GM19438 (cell line): ENCODE measurements around the gene ZNF775.

ENCODE experiments used
- ATAC-seq: cut with Tn5 transposase; IDR thresholded peaks from one replicate; pipeline ENCODE4 v1.9.1; 2021; ENCODE audit warnings: low read depth; ENCODE audit not compliant: unreplicated experiment

The ZNF775 gene

GRCh38 chr7:150344299-150344698 is 34.8 kb upstream of the ZNF775 start:
- no peak for ATAC-seq

GRCh38 chr7:150345012-150345411 is 34.1 kb upstream of the ZNF775 start:
- no peak for ATAC-seq

DNA sequence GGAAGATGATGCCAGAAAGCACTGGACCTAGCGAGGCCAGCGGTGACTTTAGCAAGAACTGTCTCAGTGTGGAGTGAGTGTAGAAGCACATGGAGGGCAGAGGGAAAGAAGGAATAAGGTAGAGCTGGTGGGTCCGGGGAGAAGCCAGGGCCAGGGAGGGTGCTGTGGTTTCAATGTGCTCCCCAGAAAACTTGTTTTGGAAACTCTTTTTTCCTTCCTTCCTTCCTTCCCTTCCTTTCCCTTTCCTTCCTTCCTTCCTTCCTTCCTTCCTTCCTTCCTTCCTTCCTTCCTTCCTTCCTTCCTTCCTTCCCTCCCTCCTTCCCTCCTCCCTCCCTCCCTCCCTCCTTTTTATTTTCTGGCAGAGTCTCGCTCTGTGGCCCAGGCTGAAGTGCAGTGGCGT is 32.2 kb upstream of the ZNF775 start:
- no peak for ATAC-seq

DNA sequence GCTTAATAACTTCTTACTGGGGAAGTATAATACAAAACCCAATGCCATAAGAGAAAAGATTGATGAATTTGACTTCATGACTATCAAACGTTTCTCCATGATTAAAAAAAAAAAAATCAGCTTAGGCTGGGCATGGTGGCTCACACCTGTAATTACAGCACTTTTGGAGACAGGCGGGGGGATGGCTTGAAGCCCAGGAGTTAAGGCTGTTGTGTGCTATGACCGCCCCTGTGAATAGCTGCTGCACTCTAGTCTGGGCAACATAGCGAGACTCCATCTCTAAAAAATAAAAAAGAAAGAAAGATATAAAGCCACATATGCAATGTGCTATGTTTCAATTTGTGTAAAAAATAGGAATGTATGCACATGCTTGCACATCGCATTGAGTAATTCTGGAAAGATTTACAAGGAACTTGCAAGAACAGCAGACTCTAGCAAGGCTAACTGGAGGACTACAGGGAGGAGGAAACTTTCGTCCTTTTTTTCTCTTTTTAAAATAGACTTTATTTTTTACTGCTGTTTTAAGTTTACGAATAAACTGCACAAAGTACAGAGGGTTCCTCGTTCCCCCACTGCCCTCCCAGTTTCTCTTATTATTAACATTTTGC is 27.4 kb upstream of the ZNF775 start:
- no peak for ATAC-seq

DNA sequence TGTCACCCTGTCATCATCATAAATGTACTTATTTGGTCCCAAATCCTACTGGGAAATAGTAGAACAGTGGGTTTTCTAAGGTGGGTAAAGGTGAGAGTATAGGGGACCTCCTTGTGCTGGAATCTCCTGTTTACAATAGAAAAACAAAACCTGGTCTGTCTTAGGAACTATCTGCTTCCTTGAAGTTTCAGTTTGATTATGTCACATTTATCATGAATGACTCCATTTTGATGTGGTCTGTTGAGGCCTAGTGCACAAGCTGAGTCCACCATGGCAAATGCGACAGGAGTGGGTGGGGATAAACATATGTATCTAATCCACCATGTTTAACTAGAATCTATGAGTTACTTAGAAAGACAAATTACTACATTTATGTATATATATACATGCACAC is 23.5 kb upstream of the ZNF775 start:
- no peak for ATAC-seq

DNA sequence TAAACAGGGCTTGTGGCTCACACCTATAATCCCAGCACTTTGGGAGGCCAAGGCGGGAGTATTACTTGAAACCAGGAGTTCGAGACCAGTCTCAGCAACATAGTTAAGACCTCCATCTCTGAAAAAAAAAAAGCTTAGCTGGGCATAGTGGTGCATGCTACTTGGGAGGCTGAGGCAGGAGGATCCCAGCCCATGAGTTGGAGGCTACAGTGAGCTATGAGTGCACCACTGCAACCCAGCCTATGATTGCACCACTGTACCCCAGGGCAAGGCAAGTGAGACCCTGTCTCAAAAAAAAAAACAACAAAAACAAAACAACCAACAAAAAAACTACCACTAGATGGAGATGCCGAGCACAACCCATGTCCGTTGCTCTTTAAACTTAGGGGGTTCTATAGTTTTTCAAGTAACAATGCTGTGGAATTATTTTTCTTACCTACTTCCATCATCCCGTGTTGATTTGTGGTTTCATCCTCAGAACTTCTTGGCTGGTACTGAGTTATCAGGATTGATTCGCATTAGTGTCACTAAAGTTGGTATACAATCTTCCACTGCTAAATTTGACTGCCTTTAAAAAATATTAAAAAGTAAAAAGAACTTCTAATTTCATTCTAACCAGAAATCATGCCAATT is 22.7 kb upstream of the ZNF775 start:
- no peak for ATAC-seq

GRCh38 chr7:150357270-150357669 is 21.9 kb upstream of the ZNF775 start:
- peak; percentile 70 for ATAC-seq

DNA sequence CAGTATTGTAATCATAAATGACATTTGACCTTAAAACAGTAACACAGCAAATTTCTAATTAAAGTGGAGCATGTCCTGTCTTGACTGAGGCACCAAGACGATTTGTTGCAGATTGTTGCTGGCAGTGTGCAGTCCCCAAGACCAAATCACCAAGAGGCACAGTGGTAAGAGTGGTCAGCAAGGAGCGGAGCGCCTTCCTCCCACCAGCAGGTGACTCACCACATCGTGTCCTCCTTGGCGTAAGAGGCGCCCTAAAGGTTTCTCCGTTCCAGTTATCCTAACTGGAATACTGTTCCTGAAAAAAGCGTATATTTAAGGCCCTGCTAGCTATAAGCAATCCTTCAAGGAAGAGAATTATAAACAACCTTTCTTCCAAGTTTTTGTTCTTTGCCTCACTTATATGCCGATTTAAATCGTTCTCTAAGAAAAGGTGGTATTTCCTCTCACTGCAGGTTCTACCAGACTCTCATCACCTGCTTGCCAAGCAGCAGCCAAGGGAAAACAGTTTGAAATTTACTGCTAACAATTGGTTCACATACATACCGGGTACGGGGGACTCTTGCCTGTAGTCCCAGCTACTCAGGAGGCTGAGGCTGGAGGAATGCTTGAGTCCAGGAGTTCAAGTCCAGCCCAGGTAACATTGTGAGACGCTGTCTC is 21.2 kb upstream of the ZNF775 start:
- ATAC-seq: peak; percentile 20

DNA sequence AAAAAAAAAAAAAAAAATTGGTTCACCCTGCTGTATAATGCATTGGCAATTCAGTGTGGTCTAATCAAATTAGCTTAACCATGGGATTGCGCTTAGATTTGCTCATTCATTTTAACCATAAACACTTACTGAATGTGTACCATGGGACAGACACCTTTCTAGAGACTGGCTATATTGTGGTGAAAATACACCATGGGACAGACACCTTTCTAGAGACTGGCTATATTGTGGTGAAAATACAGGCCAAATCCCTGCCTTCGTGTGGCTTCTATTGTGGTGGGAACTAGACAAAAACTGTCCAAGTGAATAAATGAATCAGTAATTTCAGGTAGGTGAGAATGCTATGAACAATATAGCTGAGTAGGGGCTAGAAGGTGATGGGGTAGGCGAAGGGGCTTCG is 20.7 kb upstream of the ZNF775 start:
- ATAC-seq: no peak

GRCh38 chr7:150358988-150359621 is 20.0 kb upstream of the ZNF775 start:
- ATAC-seq: no peak

DNA sequence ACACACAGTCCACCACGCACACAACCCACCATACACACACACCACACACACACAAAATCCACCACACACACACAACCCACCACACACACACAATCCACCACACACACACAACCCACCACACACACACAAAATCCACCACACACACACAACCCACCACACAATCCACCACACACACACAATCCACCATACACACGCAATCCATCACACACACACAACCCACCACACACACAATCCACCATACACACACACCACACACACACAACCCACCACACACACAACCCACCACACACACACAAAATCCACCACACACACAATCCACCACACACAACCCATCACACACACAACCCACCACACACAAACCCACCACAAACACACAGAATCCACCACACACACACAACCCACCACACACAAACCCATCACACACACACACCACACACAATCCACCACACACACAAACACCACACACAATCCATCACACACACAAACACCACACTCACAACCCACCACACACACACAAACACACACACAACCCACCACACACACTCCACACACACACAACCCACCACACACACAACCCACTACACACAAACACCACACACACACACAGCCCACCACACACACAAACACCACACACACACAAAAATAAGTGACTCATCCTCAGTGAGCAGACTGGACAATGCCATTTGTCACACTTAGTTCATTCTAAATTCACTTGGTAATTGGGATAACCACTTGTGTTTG is 19.3 kb upstream of the ZNF775 start:
- ATAC-seq: no peak

GRCh38 chr7:150360363-150361058 is 18.6 kb upstream of the ZNF775 start:
- no peak for ATAC-seq

DNA sequence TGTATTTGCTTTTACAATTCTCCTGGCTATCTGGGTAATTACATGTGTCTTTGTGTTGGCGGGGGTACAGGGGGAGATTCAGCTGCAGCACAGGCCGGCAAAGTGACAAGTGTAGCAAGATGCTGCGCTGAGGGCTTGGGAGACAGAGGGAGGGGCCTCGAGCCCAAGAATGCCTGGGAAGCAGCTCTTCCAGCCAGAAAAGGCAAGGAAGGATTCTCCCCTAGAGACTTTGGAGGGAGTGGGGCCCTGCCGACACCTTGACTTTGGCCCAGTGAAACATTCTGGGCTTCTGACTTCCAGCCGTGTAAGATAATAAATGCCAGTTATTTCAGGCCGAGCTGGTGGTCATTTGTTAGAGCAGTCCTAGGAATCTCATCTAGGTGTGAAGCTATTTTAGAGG is 17.7 kb upstream of the ZNF775 start:
- ATAC-seq: no peak

DNA sequence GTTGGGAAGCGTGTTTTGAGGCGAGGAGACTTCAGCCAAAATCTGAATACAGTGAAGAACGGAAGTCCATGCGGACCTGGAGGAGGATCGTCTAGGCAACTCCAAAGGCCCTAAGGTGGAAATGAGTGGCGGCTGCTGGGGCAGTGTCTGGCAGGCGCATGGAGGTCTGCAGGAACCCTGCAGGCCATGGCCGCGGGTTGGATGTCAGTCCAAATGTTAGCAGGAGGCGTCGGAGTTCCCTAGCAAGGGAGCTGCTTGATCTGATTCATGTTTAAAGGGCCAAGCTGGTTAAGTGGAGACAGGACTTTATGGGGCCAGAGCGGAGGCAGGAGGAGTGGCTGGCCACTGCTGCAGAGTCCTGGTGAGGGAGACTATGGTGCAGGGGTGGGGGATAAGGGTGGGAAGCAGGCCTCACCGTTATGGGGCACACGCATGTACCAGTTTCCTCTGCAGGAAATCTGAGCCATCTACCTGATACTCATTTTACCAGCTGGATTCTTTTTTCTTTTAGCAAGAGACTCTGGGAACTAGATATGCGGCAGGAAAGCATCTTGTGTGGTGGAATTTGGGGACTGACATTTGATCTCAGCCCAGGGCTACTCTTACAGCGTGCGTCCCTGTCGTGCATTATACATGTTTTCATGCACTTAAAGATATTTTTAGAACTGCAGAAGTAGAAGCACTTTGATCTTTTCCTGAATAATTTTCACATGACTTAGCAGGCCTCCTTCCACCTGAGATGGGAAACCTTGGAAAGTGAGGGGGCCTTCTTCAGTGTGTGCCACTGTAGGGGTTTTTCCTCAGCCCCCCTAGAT is 17.1 kb upstream of the ZNF775 start:
- ATAC-seq: no peak

DNA sequence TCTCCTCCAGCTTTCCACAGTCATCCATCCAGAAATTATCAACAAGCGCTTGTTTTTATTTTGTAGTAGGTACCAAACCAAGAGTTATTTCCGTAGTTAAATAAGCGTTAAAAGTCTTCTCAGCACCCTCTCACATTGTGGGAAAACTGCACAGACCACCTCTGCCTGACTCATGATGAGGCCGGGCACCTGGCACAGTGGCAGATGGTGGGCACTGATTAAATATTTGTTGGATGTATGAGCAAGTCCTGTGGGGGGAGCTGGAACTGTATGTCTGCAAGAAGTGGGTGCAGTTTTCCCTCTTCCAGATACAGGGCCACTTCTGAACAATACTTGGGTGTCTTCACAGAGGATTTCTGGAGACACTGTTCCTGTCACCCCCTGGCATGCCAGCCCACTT is 15.8 kb upstream of the ZNF775 start:
- no peak for ATAC-seq

- no peak for ATAC-seq
These were observed 15.3 kb upstream of the ZNF775 start for GRCh38 chr7:150363872-150364271.

GRCh38 chr7:150365194-150365593 is 13.9 kb upstream of the ZNF775 start:
- ATAC-seq: no peak

DNA sequence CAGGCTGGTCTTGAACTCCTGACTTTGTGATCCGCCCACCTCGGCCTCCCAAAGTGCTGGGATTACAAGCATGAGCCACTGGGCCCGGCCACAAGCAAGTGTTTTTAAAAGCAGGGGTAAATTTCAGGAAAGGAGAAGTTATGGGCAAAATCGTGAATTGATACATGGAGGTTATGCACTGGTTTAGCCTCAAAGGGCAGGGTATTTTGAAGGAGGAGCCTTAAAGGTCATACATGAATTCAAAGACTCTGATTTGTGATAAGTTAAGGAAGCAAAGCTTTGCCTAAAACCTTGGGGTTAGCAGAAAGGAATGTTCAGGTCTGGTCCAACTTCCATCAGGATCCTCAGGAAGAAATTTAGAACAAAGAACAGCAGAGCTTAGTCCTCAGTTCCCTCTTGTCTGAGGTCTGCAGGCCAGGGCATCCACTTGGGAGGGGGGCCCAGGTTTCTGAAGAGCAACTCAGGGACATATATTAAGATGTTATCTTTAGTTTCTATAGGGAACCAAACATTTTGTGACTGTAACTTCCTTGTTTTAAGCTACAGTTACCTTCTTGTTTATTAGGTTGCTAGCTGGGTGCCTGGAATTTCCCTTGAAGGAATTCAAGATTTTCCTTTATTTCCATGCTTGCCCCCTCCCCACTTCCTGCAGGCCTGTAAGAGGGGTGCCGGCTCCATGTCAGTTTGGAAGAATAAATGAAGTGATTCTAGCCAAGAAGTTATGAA is 13.3 kb upstream of the ZNF775 start:
- no peak for ATAC-seq

DNA sequence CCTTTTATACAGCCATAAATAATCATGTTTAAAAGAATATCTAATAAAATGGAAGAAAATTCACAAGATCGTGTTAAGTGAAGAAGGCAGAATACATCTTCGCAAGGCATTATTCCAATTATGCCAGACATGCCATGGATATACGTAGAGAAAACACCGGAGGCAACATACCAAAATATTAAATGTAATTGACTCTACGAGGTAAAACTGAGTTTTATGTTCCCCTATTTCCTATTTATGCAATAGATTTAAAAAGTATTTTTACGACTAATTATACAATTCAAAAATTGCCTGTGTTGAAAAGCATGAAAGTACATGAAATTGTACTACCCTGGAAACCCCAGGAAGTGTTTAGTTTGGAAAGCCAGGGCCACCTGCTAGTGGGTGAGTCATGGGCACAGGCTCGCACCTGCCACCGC is 11.4 kb upstream of the ZNF775 start:
- no peak for ATAC-seq
